LNCAP (cell line): ENCODE measurements around the gene CASP8.

Experiments
- TF ChIP-seq, protein P1 (sequence below): fragments of 450-650 bp; IDR thresholded peaks from 2 replicates; pipeline ENCODE4 v1.5.1; 2017; ENCODE audit warnings: mild to moderate bottlenecking

The CASP8 gene

DNA sequence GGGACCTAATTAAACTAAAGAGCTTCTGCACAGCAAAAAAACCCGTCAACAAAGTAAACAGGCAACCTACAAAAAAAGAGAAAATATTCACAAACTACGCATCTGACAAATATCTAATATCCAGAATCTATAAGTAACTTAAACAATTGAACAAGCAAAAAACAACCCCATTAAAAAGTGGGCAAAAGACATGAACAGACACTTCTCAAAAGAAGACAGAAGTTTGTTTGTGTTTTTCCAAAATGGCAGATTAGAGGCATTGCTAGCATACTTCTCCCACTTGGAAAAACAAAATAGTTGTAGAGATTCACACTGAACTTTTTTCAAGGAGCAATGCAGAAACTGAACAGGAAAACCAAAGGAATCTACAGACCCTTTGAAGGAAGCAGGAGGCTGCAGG lies 59.2 kb downstream of the CASP8 start:
- TF ChIP-seq, protein P1, sequence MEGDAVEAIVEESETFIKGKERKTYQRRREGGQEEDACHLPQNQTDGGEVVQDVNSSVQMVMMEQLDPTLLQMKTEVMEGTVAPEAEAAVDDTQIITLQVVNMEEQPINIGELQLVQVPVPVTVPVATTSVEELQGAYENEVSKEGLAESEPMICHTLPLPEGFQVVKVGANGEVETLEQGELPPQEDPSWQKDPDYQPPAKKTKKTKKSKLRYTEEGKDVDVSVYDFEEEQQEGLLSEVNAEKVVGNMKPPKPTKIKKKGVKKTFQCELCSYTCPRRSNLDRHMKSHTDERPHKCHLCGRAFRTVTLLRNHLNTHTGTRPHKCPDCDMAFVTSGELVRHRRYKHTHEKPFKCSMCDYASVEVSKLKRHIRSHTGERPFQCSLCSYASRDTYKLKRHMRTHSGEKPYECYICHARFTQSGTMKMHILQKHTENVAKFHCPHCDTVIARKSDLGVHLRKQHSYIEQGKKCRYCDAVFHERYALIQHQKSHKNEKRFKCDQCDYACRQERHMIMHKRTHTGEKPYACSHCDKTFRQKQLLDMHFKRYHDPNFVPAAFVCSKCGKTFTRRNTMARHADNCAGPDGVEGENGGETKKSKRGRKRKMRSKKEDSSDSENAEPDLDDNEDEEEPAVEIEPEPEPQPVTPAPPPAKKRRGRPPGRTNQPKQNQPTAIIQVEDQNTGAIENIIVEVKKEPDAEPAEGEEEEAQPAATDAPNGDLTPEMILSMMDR = no peak

DNA sequence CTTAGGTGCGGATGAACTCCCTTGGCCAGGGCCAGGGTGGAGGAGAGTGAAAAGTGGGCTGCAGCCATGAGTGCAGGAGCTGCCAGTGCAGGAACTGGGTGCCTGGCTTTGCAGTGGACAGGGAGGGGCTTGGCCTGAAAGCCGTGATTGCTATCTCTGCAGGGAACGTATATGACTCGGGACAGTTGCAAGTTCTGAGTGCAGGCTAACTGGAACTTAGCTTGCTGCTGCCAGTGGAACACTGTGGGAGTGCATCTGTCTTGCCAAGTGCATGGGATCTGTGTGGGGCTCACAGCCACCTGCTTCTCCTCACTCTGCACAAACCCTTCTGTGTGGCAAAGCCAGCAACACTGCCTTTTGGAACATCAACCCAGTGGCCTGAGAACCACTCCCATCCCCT lies 59.9 kb downstream of the CASP8 start:
- TF ChIP-seq, protein P1 = no peak

DNA sequence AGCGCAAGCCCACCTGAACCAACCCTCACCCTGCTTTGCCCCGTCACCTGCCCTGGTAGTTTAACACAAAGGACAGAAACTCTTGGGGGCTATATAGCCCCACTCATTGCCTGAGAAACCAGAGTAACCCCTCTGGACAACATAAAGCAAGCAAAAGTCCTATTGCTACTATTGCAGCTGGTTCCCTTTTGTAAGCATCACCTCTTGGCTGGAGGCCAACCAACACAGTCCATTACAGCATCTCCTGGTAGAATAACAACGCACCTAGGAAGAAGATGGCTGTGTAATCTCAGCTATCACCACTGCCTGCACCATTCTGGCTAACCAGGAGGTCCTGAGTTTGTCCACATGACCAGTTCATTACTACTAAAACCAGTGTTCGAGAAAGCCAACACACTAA lies 60.4 kb downstream of the CASP8 start:
- TF ChIP-seq, protein P1 = no peak

DNA sequence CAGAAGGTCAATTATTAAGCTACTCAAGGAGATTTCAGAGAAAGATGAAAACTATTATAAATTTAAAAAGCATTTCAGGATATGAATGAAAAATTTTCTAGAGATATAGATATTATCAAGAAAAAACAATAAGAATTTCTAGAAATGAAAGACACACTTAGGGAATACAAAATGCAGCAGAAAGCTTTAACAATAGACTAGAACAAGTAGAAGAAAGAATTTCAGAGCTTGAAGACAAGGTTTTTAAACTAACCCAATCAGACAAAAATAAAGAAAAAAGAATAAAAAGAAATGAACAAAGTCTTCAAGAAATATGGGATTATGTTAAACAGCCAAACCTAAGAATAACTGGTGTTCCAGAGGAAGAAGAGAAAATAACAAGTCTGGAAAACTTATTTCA lies 62.4 kb downstream of the CASP8 start:
- TF ChIP-seq, protein P1 = no peak

DNA sequence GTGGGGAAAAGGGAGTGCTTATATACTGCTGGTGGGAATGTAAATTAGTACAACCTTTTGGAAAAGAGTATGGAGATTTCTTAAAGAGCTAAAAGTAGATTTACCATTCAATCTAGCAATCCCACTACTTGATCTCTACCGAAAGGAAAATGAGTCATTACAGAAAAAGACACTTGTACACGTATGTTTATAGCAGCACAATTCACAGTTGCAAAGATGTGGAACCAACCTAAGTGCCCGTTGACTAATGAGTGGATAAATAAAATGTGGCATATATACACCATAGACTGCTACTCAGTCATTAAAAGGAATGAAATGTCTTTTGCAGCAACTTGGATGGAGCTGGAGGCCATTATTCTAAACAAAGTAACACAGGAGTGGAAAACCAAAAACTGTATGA lies 67.3 kb downstream of the CASP8 start:
- TF ChIP-seq, protein P1 = no peak

DNA sequence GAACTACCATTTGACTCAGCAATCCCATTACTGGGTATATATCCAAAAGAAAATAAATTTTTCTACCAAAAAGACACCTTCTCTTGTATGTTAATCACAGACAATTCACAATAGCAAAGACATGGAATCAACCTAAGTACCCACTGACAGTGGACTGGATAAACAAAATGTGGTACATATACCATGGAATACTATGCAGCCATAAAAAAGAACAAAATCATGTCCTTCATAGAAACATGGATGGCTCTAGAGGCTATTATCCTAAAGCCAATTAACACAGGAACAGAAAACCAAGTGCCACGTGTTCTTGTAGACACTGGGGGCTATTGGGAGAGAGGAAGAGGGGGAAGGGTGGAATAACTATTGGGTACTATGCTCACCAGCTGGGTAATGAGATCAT lies 69.1 kb downstream of the CASP8 start:
- TF ChIP-seq, protein P1 = no peak
